ENCODE measurements around the gene OR10H2. TPM values are rescaled to one million over a fixed set of nuclear protein-coding genes. Genes with fewer than 3 reads are reported as not detected.

The OR10H2 gene
- total and polyA plus RNA-seq, 11 donors: not detected

DNA sequence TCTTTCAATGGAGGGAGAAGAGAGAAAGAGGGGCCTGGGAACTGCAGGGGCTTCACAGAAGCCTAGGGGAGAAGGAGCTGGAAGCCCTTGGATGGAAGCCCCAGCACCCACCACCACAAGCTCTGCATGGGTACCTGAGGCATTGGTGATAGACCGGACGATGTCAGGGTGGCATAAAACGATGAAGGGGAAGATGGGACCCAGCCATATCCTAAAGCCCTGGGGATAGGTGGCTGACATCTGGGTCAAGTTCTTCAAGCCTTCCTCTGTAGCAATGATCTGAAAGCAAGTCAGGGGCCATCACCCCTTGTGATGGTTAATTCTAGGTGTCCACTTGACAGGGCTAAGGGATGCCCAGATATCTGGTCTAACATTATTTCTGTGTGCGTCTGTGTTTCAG, 48.4 kb downstream of the OR10H2 start:
- Histone ChIP-seq H3K9me3 (no peaks in the 10 kb centered on the region), H3K36me3 (peaks cover 0 to 5% (median 0%) of the 10 kb centered on the region in 9 donors), H3K4me1 (peaks cover 0 to 27% (median 14%) of the 10 kb centered on the region in 12 donors), H3K27me3 (peaks cover 0 to 6% (median 0%) of the 10 kb centered on the region in 9 donors), H3K4me3 (no peak overlapping the region), H3K27ac (no peak overlapping the region)
- ATAC-seq (no peak), DNase-seq (no peak)
- intact Hi-C loops (cut with DNase I): loop anchor here in 3 of 10 donors (2.0 to 10.0 kb wide), 3 partner anchors 101 to 104 kb away; partner anchors contain the start of gene CYP4F12 (in 3 of the 3)
- TF ChIP-seq, protein P1, sequence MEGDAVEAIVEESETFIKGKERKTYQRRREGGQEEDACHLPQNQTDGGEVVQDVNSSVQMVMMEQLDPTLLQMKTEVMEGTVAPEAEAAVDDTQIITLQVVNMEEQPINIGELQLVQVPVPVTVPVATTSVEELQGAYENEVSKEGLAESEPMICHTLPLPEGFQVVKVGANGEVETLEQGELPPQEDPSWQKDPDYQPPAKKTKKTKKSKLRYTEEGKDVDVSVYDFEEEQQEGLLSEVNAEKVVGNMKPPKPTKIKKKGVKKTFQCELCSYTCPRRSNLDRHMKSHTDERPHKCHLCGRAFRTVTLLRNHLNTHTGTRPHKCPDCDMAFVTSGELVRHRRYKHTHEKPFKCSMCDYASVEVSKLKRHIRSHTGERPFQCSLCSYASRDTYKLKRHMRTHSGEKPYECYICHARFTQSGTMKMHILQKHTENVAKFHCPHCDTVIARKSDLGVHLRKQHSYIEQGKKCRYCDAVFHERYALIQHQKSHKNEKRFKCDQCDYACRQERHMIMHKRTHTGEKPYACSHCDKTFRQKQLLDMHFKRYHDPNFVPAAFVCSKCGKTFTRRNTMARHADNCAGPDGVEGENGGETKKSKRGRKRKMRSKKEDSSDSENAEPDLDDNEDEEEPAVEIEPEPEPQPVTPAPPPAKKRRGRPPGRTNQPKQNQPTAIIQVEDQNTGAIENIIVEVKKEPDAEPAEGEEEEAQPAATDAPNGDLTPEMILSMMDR (IDR thresholded peaks at IDR 0.05): no peak
- no peak for TF ChIP-seq POLR2A (IDR thresholded peaks at IDR 0.05)
- WGBS, 4 donors: 82 to 94% (median 89%) methylated on average over 4 of the region's 4 CpGs

DNA sequence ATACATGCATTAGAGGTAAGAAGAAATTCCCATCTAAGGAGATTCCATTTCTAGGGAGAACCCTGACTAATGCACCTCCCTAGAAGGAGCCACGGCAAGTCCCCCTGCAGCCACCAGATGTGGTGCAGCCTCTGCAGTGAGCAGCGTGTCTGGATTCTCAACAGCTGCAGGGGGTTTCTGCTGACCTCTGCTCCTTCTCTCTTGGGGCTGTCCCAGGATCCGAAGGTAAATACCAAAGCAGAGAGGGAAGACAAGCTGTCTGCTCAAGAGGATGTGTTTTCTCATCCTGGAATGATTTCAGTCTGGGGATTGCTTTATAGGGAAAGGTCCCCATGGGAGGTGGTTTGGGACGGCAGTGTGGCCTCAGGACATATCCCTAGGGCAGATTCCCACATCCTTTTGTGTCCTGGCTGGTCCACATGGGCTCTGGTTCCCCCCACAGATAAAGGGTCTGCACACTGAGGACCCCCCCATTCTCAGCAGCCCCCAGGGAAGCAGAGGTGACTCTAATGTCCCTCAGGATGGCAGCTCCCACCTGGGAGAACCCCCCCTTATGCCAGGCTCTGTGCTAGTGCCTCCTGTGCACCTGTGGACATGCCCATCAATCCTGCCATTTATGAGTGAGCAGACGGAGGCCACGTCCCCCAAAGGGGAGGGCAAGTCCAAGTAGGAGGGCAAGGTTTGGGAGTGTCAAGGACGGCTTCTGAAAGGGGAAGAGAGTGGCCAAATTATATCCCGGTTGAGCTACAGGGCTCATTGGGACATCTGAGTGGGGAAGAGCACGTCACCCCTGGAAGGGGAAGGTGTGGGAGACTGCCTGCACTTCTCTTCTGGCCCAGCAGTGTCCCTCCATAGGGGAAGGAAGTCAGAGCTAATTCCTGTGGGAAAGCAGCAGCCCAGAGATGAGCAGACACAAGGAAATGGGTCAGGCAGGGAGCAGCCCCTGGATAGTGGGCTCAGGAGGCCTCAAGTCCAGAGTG, 49.5 kb downstream of the OR10H2 start:
- peaks cover 0 to 27% (median 15%) of the 10 kb centered on the region in 12 donors for H3K4me1 ChIP-seq
- 37 to 47% (median 41%) methylated on average over 9 of the region's 9 CpGs for WGBS, 4 donors
- peaks cover 0 to 5% (median 0%) of the 10 kb centered on the region in 9 donors for H3K36me3 ChIP-seq
- TF ChIP-seq POLR2A (IDR thresholded peaks at IDR 0.05): no peak
- TF ChIP-seq, protein P1 (IDR thresholded peaks at IDR 0.05): no peak
- no peaks in the 10 kb centered on the region for H3K9me3 ChIP-seq
- peak in 1 of 4 donors; percentile 24 for ATAC-seq
- H3K27ac ChIP-seq: no peak overlapping the region
- DNase-seq: no peak
- H3K4me3 ChIP-seq: no peak overlapping the region
- H3K27me3 ChIP-seq: peaks cover 0 to 6% (median 0%) of the 10 kb centered on the region in 9 donors
- intact Hi-C loops (cut with DNase I): loop anchor here in 3 of 10 donors (2.0 to 10.0 kb wide), 3 partner anchors 102 to 105 kb away; partner anchors contain the start of gene CYP4F12 (in 3 of the 3)

Other genes with a start within 250 kb of the OR10H2 start
- not detected for gene PGLYRP2, start 248.5 kb upstream of the OR10H2 start, total RNA-seq
- gene PGLYRP2, start 248.5 kb upstream of the OR10H2 start, polyA plus RNA-seq: not detected
- gene CYP4F22, start 219.5 kb upstream of the OR10H2 start, total RNA-seq: under 1 TPM in 1 of 9 donors, not detected in 8; 0.29 TPM
- not detected for gene CYP4F22, start 219.5 kb upstream of the OR10H2 start, polyA plus RNA-seq
- not detected for gene CYP4F8, start 112.8 kb upstream of the OR10H2 start, total RNA-seq
- gene CYP4F8, start 112.8 kb upstream of the OR10H2 start, polyA plus RNA-seq: not detected
- gene CYP4F3, start 87.1 kb upstream of the OR10H2 start, total RNA-seq: 1 to 10 TPM in 2 of 9 donors, under 1 TPM in 4, not detected in 3; 0.12 to 1.9 (median 0.30) TPM
- gene CYP4F3, start 87.1 kb upstream of the OR10H2 start, polyA plus RNA-seq: under 1 TPM in 1 of 2 donors, not detected in 1; 0.04 TPM
- 1 to 10 TPM; 1.8 to 5.2 (median 3.1) TPM for gene CYP4F12, start 54.9 kb upstream of the OR10H2 start, total RNA-seq
- gene CYP4F12, start 54.9 kb upstream of the OR10H2 start, polyA plus RNA-seq: 1 to 10 TPM; 1.1 to 8.9 TPM
- not detected for gene OR10H3, start 10.0 kb downstream of the OR10H2 start, total RNA-seq
- not detected for gene OR10H3, start 10.0 kb downstream of the OR10H2 start, polyA plus RNA-seq
- not detected for gene OR10H5, start 59.6 kb downstream of the OR10H2 start, total RNA-seq
- not detected for gene OR10H5, start 59.6 kb downstream of the OR10H2 start, polyA plus RNA-seq
- gene OR10H1, start 87.6 kb downstream of the OR10H2 start, total RNA-seq: under 1 TPM in 1 of 9 donors, not detected in 8; 0.07 TPM
- not detected for gene OR10H1, start 87.6 kb downstream of the OR10H2 start, polyA plus RNA-seq
- not detected for gene CYP4F2, start 170.1 kb downstream of the OR10H2 start, total RNA-seq
- gene CYP4F2, start 170.1 kb downstream of the OR10H2 start, polyA plus RNA-seq: not detected
- 1 to 10 TPM in 2 of 9 donors, under 1 TPM in 4, not detected in 3; 0.07 to 1.6 (median 0.27) TPM for gene CYP4F11, start 206.5 kb downstream of the OR10H2 start, total RNA-seq
- gene CYP4F11, start 206.5 kb downstream of the OR10H2 start, polyA plus RNA-seq: under 1 TPM in 1 of 2 donors, not detected in 1; 0.27 TPM
- not detected for gene OR10H4, start 221.0 kb downstream of the OR10H2 start, total RNA-seq
- gene OR10H4, start 221.0 kb downstream of the OR10H2 start, polyA plus RNA-seq: not detected